Mucosa of gallbladder (tissue), 1 donor: Measurements from ENCODE around the gene H2AZ2. TPM values are rescaled to one million over a fixed set of nuclear protein-coding genes. Genes with fewer than 3 reads are reported as not detected.
"Not testable (repeated sequence)": the region's sequence is repeated elsewhere in the genome, so short reads cannot be mapped to it uniquely, and the experiment has no call there.

Source experiments
- DNase-seq: peaks from one replicate; pipeline ENCODE4 v3.0.0-alpha.2; 2020; ENCODE audit warnings: low spot score
- total RNA-seq: library from RNA; stranded (reverse); gene quantifications from one replicate; pipeline ENCODE4 v1.2.1, GENCODE V29; 2021
- donor health status: DM: no; HTN: no; CAD: no.

The H2AZ2 gene
- total RNA-seq, result 157 TPM

DNA sequence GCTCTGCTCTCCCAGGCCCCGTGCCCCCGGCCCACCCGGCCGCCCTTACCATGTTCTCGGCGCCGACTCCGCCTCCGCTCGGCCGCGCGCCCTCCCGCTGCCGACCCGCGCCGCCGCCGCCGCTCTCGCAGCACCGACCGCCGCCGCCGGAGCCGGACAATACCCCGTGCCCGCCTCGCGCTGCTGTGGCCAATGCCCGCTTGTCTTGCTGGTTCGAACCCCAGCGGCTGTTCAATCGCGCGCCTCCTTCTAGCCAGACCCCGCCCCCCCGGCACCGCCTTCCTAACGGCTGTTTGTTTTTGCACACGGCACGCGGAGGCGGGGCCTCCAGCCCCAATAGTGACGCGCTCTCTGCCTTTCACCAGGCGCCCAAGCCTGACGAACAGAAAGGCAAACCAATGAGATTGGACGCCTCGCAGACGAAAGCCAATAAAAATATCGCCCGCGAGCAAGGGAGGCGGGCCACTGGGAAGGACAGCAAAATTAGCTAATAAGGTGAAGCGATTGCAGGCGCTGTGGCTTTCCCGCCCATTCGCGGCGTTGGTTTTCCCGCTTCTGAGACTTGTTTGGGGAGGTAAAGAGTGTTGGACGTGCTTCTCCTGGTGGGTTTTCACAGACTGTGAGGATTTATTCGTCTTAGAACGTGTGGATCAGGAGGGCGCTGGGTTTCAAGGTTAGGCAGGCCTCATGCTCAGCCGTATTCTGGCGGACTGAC lies at the start of gene H2AZ2:
Gene H2AZ2 (minus strand): TSS at position 168 of the 715 bp plus-strand sequence. CDS start 116 bp downstream, at position 52.
- DNase-seq, result peak; percentile 100

DNA sequence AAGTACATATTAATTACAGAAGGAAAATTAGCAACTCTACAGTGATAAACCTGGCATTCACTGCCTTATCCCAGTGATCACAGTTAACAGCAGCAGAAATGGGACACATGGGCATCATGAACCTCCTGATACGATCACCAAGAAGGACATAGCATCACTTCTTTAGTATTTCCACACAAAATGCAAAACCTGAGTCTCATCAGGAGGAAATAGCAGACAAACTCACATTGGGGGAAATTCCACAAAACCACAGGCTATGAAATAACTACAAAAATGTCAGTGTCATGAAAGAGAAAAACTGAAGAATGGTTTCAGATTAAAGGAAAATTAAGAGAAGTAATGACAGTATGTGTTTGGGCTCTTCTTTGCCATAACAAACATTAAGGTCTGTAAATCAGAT lies 49.4 kb upstream of the H2AZ2 start:
- DNase-seq, result no peak

DNA sequence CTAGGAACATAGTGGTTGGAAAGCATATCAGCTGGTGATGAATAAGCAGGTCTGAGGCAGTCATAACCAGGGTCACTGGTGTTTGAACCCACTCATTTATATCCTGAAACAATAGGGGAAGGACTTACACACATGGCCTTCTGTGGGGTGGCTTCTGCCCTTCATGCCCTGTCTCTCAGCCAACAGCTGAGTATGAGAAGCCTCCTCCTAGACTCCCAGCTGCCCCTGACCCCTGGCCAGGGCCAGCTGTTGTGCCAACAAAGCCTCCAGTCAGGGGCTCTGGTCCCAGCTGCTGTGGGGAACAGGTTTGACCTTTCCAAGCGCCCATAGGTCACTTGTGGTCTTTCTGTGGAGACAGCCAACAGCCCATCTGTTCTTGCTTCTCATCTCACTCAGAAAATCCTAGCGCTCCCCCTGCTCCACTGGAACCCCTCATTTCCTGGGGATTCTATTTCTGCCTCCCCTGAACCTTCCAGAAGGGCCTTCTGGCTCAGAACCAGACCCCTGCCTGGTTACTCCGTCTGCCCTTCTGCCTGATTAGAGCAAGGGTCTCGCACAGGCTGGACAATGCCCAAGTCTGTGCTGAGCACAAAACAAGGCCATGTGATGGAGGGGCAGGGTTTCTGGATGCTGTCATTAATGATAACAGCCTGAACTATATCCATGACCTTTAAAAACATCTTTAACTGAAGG lies 47.1 kb upstream of the H2AZ2 start:
- DNase-seq, result no peak

DNA sequence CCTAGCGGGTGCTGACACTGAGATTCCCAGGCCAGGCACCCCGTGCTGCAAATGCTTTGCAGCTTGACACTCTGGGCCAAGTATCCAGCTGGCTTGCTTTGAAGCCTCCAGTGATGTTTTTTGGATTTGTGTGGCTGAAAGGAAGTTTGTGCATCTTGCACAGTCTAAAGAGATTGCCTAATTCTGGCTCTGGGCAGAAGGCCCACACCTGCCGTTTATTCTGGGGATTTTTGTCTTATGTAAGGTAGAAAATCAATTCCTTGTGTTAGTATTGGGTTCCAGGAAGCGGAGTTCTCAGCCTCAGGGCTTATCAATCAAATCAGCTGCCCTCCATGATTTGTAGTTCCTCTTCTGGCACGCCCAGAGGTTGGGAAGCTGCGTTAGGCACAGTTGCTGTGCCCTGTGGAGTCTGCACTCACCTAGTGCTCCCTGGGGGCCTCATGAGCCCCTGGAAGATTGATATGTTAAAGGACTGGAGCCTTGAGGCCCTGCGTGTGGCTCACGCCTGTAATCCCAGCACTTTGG lies 45.9 kb upstream of the H2AZ2 start:
- DNase-seq, result no peak

DNA sequence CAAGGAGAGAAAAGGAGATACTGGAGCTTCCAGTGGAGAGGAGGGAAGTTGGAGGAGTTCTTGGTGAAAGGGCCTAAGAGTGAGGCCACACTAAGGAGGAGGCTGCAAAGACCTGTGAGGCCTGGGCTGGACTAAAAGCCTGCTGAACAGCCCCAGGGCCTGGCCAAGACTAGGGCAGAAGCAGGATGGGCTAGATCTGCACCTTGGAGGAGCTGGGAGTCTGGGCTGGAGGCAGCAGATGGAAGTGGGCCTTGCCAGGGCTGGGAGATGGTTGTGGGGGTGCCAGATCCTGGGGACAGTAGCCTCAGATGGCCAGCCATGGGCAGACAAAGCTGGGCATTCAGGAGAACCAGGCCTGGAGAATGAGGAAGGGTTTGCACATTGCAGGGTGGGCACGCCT lies 43.9 kb upstream of the H2AZ2 start:
- DNase-seq, result no peak

DNA sequence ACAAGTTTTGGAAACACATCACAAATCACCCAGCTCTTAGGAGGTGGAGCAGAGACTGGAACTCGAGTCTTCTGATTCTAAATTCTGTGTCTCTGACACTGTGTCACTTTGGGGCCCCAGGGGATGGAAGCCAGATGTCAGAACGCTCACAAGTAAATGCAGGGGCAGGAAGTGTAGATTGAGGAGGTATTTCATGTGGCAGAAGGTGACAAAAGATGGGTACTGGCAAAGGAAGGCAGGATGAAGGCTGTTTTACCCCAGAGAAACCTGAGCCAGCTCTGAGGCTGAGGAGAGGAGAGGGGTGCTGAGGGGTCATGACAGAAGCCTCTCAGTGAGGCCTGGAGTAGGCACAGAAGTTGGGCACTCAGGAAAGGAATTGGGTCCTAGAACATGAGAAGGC lies 43.5 kb upstream of the H2AZ2 start:
- no peak for DNase-seq

DNA sequence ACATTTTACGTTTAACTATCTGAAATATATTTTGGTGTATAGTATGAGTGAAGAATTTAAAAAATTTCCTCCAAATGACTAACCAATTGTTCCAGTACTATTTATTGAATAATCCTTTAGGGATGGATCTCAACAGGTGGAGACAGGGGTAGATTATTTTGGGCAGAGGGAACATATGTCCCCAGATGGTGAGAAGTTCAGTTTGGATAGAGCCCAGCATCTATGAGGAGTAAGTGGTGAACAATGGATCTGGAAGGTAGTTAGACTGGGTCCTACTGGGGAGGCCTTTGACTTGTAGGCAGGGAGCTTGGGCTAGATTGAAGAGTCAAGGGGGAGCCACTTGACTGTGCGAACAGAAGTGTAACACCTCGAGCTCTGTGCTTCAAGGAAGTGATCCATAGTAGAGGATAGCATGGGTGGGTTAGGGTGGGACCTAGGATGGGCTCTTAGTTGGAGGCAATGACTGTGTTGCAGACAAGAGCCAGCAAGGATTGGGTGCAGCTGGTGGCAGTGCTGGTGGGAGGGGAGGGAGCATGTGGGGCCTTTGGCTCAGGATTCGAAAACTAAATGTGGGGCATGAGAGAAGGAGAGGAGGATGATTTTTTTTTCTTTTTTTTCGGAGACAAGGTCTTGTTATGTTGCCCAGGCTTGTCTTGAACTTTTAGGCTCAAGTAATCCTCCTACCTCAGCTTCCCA lies 41.3 kb upstream of the H2AZ2 start:
- no peak for DNase-seq

DNA sequence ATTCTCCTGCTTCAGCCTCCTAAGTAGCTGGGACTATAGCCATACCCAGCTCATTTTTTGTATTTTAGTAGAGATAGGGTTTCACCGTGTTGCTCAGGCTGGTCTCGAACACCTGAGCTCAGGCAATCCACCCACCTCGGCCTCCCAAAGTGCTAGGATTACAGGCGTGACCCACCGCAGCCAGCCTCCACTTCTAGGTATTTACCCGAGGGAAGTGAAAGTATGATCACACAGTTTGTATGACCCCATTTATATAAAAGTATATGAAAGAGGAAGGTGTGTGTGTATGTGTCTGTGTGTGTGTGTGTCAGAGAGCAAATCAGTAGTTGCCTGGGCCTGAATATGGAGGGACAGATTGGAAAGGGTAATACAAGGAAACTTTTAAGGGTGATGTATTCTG lies 39.4 kb upstream of the H2AZ2 start:
- DNase-seq, result no peak

DNA sequence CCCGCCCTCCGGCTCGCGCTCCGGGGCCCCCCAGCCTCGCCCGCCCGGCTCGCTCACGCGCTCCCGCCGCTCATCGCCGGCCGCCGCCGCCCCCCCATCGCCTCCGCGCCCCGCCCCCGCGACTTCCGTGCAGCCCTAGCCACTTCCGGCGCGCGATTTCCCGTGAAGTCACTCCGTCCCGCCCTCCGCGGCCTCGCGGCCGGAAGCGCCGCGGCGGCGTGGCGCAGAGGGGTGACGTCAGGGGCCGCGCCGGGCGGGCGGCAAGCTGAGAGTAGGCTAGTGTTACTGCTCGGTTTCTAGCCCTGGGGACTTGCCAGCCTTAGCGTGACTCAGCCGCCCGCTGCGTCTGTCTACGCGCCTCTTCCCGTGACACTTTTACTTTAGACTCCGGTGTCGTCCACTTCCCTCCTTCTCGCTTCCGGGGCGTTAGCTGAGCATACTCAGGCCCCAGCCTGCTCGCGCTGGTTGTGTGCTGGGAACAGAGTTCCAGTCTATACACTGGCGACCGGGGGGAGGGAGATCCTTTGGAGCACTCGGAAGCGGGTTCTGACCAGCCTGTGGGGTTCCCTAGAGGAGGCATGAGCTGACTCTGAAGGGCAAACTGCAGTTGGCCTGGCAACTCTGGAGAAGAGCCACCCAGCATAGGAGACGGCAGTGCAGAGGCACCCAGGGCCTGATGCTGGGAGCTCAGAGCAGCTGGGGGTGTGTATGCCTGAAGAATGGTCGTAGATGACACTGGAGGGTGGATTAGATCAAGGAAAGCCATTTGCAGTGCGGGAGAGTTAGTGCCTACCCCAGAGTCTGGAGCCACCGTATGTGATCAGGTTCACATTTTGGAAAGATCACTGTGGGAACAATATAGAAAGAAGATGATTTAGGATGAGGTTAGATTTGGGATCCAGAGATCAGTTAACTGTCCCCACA lies 37.8 kb upstream of the H2AZ2 start, which contains the start of gene PURB:
Gene PURB (minus strand): TSS at position 137 of the 924 bp plus-strand sequence. CDS start 182 bp downstream, outside the sequence.
- DNase-seq, result peak; percentile 95

DNA sequence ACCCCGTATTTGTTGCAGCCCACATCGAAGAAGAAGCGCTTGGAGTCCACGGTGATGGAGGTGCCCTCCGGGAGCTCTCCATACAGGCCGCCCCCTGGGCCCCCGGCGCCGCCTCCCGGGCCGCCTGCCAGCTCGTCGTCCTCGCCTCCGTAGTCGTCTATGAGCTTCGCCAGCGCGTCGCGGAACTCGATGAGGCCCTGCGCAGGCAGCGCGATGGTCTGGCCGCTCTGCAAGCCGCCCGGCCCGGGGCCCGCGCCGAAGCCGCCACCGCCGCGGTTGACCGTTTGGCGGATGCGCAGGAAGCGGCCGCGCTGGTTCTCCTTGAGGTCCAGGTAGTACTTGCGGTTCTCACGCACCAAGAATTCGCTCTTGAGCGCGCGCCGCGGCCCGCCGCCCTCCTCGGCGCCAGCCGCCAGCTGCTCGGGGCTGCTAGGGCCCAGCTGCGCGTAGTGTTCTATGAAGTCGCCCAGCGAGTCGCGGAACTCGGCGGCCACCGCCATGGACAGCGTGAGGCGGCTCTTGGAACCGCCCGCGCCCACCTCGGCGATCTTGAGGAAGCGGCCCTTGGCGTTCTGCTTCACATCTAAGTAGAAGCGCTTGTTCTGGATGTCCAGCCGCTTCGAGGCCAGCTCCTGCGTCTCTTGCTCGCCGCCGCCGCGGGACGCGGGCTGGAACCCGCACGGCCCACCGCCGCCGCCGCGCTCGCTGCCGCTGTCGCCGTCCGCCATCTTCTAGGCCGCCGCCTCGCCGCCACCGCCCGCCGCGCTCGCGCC lies 36.9 kb upstream of the H2AZ2 start:
- DNase-seq, result peak; percentile 31

DNA sequence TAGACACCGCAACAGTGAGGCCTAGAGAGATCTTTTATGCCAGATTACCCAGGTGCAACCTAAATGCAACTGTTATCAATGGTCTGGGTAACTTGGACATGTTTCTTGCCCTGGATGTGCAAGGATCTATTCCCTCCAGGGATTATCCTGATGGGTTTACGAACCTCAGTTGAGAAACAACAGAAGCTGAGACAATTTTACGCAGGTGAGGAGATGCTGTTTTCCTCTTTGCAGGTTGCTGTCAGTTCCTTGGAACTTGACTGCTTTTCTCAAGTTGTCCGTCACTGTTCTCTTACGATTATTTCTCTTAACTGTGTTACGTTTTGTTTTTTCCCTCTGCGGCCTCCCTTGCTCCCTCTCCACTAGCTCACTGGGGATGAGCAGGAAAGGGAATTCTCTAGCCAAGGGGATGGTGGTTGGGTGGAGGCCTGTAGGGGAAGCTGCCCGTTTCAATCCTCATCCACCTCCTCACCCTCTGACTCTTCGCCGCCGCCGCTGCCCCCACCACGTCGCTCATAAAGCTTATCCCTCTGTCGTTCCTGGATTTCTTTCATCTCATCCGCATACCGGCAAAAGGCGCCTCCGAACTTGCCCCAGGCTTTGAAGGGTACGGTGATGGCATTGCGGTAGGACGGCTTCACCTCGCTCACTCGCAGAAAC lies 36.2 kb upstream of the H2AZ2 start:
- no peak for DNase-seq

DNA sequence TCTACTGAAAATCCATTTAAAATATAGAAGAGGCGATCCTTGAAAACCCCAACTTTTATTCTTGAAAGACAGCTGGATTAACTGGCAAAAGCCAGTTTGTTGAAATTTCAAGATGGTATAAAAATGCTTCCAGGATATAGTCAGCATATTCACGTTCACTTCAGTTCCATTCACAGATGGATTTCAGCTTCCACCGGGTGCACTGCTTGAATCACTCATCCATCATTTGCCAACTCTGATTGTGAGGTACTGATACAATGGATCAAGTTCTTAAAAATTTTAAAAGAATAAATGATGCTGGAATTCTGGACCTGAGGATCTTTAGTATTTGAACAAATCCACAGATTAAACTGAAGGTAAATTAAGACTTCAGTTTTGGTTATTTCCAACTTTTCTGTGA lies 35.0 kb upstream of the H2AZ2 start:
- DNase-seq, result no peak

DNA sequence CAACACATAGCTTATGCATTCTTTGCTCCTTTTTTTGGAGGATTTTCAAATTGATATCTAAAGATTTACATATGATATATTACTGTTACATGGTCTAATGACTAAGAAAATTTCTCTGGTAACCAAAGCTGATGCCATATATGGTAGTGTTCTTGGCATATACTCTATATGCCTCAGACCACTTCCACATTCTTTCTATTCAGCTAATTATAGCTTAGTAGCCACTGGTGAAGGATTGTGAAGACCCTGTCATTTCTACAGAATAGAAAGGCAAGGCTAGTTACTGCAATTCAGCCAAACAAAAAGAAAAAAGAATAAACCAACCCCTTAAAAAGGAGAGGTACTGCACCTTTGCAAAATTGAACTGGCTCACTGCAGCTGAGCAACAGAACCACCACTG lies 33.7 kb upstream of the H2AZ2 start:
- no peak for DNase-seq

DNA sequence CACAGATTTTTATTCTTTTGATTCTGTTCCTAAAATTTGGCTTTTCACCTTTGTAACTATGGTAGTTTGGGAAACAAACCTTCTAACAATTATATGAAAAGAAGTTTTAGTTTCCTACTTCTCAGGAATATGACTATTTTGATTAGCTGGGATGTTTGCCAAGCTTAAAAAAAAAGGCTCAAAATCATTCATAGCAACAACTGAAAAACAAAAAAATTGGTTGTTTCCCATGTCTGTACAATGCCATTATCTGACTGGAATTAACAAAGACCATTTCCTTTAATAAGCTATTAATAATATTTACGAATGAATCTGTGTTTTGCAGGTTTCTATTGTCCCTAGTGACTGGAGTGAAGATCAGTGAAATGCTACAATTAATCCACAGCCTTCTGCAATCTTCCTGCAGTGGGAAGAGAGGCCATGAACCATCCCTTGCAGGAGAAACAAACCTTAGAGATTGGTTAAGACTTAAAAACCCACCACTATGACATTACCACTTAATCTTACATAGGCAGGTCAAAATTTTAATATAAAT lies 33.2 kb upstream of the H2AZ2 start:
- no peak for DNase-seq

DNA sequence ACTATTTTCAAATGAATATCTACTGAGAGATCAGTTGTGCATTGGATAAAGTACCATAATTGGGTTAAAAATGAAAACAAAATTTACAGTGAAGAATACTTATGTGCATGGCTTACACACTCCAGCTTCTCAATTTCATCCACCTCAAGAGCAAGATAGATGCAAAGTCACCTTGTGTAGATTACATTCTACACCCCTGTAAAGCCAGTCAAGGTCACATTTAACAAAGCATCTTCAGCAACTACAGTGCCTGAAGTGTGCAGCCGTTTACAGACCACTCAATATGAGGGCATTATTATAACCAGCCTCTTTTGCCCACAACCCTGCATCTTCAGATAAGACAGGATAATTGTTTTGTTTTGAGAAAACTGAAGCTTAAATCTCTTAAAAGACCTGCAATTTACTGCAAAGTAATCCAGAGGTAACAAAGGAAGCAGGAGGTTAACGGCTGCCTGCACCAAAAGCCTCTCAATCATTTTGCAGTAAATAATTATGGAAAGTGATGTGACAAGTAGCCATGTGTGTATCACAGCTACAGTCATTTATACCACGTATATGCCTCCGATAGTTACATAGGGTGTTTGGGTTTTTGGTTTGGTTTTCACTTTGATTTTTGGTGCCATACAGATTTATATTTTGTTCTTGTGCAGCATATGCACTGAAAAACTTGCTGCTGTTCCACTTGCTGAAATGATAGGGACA lies 32.6 kb upstream of the H2AZ2 start:
- no peak for DNase-seq

DNA sequence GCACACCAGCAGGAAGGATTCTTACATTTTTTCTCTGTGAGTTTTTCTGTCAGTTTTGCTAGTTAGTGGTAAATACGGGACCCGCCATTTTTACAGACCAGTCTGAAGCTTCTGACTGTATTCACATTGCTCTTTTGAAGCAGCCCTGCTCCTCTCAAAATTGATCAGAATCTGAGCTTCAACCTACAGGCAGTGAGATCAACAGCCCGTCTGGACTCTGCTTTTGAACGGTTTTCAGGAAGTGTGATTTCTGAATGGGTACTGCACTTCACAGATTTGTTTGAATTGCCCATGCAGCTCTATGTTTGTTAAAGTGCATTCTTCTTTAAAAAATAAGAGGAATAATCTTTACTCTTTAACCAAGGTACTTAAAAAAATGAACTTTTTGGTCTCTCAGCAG lies 28.5 kb upstream of the H2AZ2 start:
- no peak for DNase-seq

DNA sequence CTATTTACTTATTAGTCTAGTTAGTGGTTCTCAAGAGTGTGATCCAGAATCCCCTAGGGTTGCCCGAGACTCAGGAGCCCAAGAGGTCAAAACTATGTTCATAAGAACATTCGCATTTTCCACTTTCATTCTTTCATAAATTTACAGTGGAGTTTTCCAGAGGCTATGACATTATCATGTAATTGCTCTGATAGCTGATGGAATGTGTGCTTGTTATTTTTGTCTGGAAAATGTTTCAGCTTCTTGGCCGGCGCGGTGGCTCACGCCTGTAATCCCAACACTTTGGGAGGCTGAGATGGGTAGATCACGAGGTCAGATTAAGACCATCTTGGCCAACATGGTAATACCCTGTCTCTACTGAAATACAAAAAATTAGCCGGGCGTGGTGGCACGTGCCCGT lies 27.4 kb upstream of the H2AZ2 start:
- DNase-seq, result no peak

DNA sequence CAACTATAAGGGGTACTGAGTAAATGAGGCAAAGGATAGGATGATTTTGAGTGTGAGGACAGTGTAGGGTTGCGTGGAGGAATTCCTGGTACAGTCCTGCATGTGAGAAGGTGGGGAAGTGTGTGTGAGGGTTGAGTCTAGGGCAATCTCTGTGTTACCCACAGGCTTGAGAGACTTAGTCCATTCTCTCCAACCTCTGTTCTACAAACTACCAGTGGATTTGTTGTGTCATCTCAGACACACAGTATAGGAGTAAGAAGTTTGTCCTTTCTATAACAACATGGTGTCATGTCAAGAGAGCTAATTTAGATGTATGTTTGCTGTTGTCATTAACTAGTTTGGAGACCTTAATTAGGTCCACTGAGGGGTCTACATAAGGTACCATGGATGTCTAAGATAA lies 24.9 kb upstream of the H2AZ2 start:
- DNase-seq, result no peak

DNA sequence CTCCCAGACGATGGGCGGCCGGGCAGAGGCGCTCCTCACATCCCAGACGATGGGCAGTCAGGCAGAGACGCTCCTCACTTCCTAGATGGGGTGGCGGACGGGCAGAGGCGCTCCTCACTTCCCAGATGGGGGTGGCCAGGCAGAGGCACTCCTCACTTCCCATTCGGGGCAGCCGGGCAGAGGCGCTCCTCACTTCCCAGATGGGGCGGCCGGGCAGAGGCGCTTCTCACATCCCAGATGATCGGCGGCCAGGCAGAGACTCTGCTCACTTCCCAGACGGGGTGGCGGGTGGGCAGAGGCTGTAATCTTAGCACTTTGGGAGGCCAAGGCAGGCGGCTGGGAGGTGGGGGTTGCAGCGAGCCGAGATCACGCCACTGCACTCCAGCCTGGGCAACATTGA lies 24.0 kb upstream of the H2AZ2 start:
- DNase-seq, result not testable (repeated sequence)
